Thoracic aorta (tissue), 2 donors: ENCODE results near the gene ACSL1. TPM values are rescaled to one million over a fixed set of nuclear protein-coding genes. Genes with fewer than 3 reads are reported as not detected.
"Not testable (repeated sequence)": the region's sequence is repeated elsewhere in the genome, so short reads cannot be mapped to it uniquely, and the experiment has no call there.

ENCODE experiments used
- ATAC-seq: fragments of 150-250 bp; one replicate; pipeline ENCODE4 v1.8.0; 2017; ENCODE audit warnings: low read depth; ENCODE audit not compliant: insufficient number of reproducible peaks, low FRiP score
- DNase-seq: peaks from one replicate; pipeline ENCODE4 v3.0.0-alpha.2; 2020; ENCODE audit warnings: low spot score
- H3K27ac ChIP-seq, 2 donors: fragments of 200-600 bp; sonication (generic); 1 replicate in 1 of 2; 2 replicates in 1 of 2; pipeline ENCODE4 v1.5.1; 2016; ENCODE audit warnings: mild to moderate bottlenecking in 2 of 2, moderate library complexity in 2 of 2
- H3K27me3 ChIP-seq: fragments of 200-600 bp; sonication (generic); replicated peaks from 2 replicates; pipeline ENCODE4 v1.6.0; 2016; ENCODE audit warnings: mild to moderate bottlenecking; ENCODE audit not compliant: insufficient read depth
- H3K36me3 ChIP-seq: fragments of 200-600 bp; sonication (generic); one replicate; pipeline ENCODE4 v1.5.1; 2016
- H3K4me1 ChIP-seq, 2 donors: fragments of 200-600 bp; sonication (generic); 1 replicate in 1 of 2; 2 replicates in 1 of 2; pipeline versions ENCODE4 v1.5.1 to v1.6.0; 2016; ENCODE audit warnings: low read depth in 2 of 2, mild to moderate bottlenecking in 1 of 2; ENCODE audit not compliant: control insufficient read depth in 1 of 2
- H3K4me3 ChIP-seq: fragments of 200-600 bp; sonication (generic); 2 replicates; pipeline ENCODE4 v1.5.1; 2016; ENCODE audit warnings: mild to moderate bottlenecking
- H3K9me3 ChIP-seq: fragments of 200-600 bp; sonication (generic); 2 replicates; pipeline ENCODE4 v1.5.1; 2016
- total RNA-seq, 2 donors: library from RNA; depleted of rRNA; stranded (reverse); fragments of >200 nt; gene quantifications; one replicate each; pipeline versions ENCODE4 v1.1.0 to v1.2.3, GENCODE V29; 2016
- TF ChIP-seq, protein P1 (sequence below): fragments of 200-600 bp; sonication (generic); IDR thresholded peaks from one replicate; pipeline ENCODE4 v1.5.1; 2019; ENCODE audit warnings: antibody characterized with exemption

ACSL1 gene
- total RNA-seq, 2 donors from 2014 or later = 90.4 to 155 TPM

DNA sequence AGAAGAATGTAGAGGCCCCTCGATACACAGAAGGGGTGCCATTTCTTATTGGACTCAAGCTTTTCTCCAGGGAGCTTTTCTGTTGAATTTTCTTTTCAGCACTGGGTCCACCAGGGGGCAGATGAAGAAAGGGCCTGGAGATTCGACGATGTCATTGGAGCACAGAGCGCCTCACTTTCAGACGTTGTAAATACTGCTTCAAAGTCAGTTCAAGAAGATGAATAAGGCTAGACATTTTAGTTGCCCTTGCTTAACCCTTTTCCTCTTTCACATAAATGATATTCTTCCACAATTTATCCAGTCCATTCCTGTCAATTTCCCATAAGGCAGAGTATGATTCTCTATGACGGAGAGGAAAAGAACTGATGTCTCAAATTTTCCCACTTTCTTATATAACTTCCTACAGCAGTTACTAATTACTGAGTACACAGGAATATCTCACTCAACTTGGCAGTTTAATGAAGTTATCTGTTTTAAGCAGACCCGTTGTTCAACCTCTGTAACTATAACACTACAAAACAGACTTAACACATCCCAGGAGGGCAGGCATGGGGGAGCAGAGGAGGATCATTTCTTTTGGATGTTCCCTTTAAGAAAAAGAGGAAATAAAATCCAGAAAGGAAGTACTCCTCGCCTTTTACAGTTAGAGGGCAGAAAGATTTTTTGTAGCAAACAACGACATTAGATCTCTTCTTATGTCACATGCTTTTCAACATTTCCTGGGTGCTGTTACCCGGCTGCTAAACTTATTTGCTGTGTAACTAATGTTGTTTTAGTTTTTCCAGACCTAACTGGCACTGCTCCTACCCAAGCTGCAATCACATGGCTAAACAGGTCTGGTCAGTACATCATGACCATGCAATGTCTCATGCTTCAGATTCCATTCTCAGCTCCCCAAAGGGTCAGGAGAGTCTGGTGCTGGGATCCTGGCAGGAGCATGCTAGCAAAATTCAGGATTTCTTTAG, 79.7 kb downstream of the ACSL1 start:
- ATAC-seq (peak; percentile 91), DNase-seq (no peak)
- Histone ChIP-seq H3K36me3 (no peaks in the 10 kb centered on the region), H3K4me1 (peaks cover 7 to 28% of the 10 kb centered on the region in 2 donors), H3K27ac (peak overlapping the region; percentile 73 to 88), H3K4me3 (peak overlapping the region; percentile 52), H3K27me3 (no peaks in the 10 kb centered on the region), H3K9me3 (no peaks in the 10 kb centered on the region)
- TF ChIP-seq, protein P1, sequence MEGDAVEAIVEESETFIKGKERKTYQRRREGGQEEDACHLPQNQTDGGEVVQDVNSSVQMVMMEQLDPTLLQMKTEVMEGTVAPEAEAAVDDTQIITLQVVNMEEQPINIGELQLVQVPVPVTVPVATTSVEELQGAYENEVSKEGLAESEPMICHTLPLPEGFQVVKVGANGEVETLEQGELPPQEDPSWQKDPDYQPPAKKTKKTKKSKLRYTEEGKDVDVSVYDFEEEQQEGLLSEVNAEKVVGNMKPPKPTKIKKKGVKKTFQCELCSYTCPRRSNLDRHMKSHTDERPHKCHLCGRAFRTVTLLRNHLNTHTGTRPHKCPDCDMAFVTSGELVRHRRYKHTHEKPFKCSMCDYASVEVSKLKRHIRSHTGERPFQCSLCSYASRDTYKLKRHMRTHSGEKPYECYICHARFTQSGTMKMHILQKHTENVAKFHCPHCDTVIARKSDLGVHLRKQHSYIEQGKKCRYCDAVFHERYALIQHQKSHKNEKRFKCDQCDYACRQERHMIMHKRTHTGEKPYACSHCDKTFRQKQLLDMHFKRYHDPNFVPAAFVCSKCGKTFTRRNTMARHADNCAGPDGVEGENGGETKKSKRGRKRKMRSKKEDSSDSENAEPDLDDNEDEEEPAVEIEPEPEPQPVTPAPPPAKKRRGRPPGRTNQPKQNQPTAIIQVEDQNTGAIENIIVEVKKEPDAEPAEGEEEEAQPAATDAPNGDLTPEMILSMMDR = peak; percentile 81

DNA sequence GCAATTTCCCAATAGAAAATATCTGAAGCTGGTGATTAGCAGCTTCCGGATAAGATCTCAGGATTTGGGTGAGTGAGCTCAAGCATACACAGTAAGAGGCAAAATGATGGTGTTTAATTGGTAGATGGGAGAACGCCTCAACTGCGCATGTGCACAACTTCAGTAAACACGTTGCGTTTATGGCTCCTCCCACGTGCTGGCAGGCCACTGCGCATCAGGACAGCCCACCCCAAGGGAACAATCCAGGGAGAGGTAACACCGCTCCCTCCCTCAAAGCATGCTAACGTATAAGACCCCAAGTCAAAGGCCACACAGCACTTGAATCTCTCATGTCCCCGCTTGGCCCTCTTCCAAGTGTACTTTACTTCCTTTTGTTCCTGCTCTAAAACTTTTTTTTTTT, 81.5 kb downstream of the ACSL1 start:
- no peaks in the 10 kb centered on the region for H3K36me3 ChIP-seq
- TF ChIP-seq, protein P1 = no peak
- DNase-seq (no peak), ATAC-seq (no peak)
- H3K9me3 ChIP-seq = no peaks in the 10 kb centered on the region
- no peak overlapping the region for H3K27ac ChIP-seq
- peaks cover 7 to 28% of the 10 kb centered on the region in 2 donors for H3K4me1 ChIP-seq
- H3K4me3 ChIP-seq = no peak overlapping the region
- no peaks in the 10 kb centered on the region for H3K27me3 ChIP-seq

DNA sequence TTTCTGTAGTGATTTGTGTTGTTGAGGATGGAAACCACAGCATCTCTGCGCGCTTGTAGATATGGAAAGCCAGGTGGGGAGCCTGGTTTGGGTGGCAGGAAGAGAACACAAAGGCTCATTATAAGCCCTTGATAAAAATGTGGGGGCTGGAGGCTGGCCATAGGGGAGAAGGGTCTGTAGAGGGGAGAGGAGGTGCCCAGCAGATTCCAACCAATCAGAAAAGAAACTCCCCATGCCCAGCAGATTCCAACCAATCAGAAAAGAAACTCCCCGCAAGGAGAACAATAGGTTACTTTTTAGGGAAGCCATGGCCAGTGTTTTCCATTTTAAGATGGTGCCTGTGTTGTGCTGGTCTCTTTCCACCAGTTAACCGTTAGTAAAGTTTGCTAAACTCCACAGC, 82.1 kb downstream of the ACSL1 start:
- TF ChIP-seq, protein P1 = no peak
- H3K36me3 ChIP-seq = no peaks in the 10 kb centered on the region
- H3K4me3 ChIP-seq = no peak overlapping the region
- no peaks in the 10 kb centered on the region for H3K9me3 ChIP-seq
- ATAC-seq (no peak), DNase-seq (no peak)
- H3K4me1 ChIP-seq = peaks cover 7 to 26% of the 10 kb centered on the region in 2 donors
- no peak overlapping the region for H3K27ac ChIP-seq
- no peaks in the 10 kb centered on the region for H3K27me3 ChIP-seq

DNA sequence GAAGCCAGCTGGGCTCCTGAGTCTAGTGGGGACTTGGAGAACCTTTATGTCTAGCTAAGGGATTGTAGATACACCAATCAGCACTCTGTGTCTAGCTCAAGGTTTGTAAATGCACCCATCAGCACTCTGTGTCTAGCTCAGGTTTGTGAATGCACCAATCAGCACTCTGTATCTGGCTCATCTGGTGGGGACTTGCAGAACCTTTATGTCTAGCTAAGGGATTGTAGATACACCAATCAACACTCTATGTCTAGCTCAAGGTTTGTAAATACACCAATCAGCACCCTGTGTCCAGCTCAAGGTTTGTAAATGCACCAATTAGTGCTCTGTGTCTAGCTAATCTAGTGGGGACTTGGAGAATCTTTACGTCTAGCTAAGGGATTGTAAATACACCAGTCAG, 84.1 kb downstream of the ACSL1 start:
- H3K36me3 ChIP-seq, H3K27me3 ChIP-seq, H3K27ac ChIP-seq, H3K4me1 ChIP-seq, H3K4me3 ChIP-seq, ATAC-seq, DNase-seq, H3K9me3 ChIP-seq: not testable (repeated sequence)

DNA sequence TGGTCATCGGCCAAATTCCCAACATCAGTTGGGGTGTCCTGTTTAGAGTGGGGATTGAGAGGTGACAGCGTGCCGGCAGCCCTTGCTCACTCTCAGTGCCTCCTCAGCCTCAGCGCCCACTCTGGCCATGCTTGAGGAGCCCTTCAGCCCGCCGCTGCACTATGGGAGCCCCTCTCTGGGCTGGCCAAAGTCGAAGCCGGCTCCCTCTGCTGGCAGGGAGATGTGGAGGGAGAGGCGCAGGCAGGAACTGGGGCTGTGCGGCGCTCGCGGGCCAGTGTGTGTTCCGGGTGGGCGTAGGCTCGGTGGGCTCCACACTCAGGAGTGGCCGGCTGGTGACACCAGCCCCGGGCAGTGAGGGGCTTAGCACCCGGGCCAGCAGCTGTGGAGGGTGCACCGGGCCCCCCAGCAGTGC, 84.8 kb downstream of the ACSL1 start:
- Histone ChIP-seq H3K27ac (no peak overlapping the region), H3K4me3 (no peak overlapping the region), H3K9me3 (no peaks in the 10 kb centered on the region), H3K4me1 (peaks cover 0 to 5% of the 10 kb centered on the region in 2 donors), H3K27me3 (no peaks in the 10 kb centered on the region), H3K36me3 (no peaks in the 10 kb centered on the region)
- TF ChIP-seq, protein P1 = no peak
- DNase-seq (no peak), ATAC-seq (no peak)

DNA sequence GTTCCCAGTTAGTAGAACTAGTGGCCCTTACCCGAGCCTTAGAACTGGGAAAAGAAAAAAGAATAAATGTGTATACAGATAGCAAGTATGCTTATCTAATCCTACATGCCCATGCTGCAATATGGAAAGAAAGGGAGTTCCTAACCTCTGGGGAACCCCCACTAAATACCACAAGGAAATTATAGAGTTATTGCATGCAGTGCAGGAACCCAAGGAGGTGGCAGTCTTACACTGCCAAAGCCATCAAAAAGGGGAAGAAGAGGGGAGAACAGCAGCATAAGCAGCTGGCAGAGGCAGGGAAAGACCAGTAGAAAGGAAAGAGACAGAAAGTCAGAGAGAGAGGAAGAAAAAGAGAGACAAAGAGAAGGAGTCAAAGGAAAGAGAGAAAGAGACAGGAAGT, 86.2 kb downstream of the ACSL1 start:
- DNase-seq, ATAC-seq, H3K27ac ChIP-seq, H3K27me3 ChIP-seq, H3K4me3 ChIP-seq, H3K36me3 ChIP-seq, H3K4me1 ChIP-seq, H3K9me3 ChIP-seq: not testable (repeated sequence)
